Measurements from ENCODE around the gene ATP1A4. TPM values are rescaled to one million over a fixed set of nuclear protein-coding genes. Genes with fewer than 3 reads are reported as not detected.

The ATP1A4 gene
- total RNA-seq, 1 donor from 2014 or later = 0.43 TPM

DNA sequence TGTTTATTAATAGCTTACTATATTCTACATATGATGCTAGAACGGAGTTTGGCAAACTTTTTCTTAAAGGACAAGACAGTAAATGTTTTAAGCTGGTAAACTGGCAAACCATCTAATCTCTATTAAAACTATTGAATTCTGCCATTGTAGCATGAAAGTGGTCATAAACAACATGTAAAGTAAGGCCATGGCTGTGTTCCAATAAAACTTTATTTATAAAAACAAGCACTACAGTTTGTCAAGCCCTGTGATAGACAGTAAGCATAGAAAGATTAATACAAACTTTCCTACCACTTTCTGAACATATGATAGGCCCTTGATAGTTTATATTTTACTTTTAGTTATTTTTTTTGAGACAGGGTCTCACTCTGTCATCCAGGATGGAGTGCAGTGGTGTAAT, 76.2 kb downstream of the ATP1A4 start:
- no peak for DNase-seq (ENCODE audit: low spot score)

DNA sequence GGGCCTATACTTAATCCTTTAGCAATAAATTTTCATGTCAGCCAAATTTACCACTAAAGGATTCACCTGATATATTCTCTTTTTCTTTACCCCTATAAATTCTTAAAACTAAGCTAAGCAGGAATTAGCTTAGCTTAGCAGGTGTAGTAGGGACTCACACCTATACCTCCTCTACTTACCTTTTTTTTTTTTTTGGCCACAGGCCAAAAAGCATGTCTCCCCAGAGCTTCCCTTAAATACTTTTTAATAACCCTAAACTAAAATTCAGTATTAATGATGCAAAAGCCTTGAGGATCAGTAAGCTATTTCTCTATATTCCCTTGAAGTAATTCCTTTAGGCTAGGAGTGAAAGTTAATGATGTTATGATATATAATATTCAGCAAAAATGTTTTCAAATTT, 77.0 kb downstream of the ATP1A4 start:
- DNase-seq (ENCODE audit: low spot score) = no peak

DNA sequence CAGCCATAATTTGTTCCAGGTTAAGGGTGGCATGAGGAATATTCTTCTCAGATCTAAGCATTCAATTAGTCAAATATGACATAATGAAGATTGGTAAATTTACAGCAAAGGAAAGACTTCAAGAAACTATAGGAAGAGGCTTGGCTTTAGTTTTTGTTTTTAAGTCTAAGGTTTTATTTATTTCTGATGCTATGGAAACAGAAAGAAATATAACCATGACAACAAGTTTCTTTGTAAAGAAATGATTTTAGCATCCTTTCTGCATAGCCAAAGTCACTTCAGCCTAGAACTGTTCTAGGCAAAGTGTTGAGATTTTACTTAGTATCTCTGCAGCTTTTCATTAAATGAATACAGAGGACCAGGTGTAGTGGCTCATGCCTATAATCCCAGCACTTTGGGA, 81.5 kb downstream of the ATP1A4 start:
- no peak for DNase-seq (ENCODE audit: low spot score)

Other genes starting within 250 kb of the ATP1A4 start
- gene TAGLN2, start 226.1 kb upstream of the ATP1A4 start, total RNA-seq = 205 TPM
- 12.4 TPM for gene IGSF9, start 206.0 kb upstream of the ATP1A4 start, total RNA-seq
- gene SLAMF9, start 197.4 kb upstream of the ATP1A4 start, total RNA-seq = not detected
- gene PIGM, start 119.6 kb upstream of the ATP1A4 start, total RNA-seq = 7.9 TPM
- gene KCNJ10, start 81.4 kb upstream of the ATP1A4 start, total RNA-seq = not detected
- not detected for gene KCNJ9, start 70.1 kb upstream of the ATP1A4 start, total RNA-seq
- 81.7 TPM for gene IGSF8, start 53.0 kb upstream of the ATP1A4 start, total RNA-seq
- gene ATP1A2, start 35.8 kb upstream of the ATP1A4 start, total RNA-seq = 18.6 TPM
- 0.37 TPM for gene CASQ1, start 39.0 kb downstream of the ATP1A4 start, total RNA-seq
- gene PEA15, start 53.8 kb downstream of the ATP1A4 start, total RNA-seq = 138 TPM
- gene DCAF8, start 110.9 kb downstream of the ATP1A4 start, total RNA-seq = 147 TPM
- 75.7 TPM for gene PEX19, start 133.5 kb downstream of the ATP1A4 start, total RNA-seq
- 164 TPM for gene COPA, start 191.6 kb downstream of the ATP1A4 start, total RNA-seq
- 106 TPM for gene NCSTN, start 191.8 kb downstream of the ATP1A4 start, total RNA-seq
- not detected for gene NHLH1, start 215.5 kb downstream of the ATP1A4 start, total RNA-seq
- gene VANGL2, start 249.0 kb downstream of the ATP1A4 start, total RNA-seq = 6.5 TPM

Measured in mucosa of gallbladder (tissue), 1 donor.